Endothelial cell of umbilical vein (primary cell): ENCODE measurements around the gene SUGCT. TPM values are rescaled to one million over a fixed set of nuclear protein-coding genes. Genes with fewer than 3 reads are reported as not detected.

Experiments
- BruUV-seq: library from RNA; stranded (reverse); fragments of 400-500 nt; replicated peaks from 2 replicates; lab custom pipeline; 2021; lab: Mats Ljungman, UMichigan
- CTCF ChIA-PET: fragments of 300-600, 350-600 bp; sonication (Branson Sonifier 250); formaldehyde crosslinking; loops from one replicate; lab custom pipeline; 2021; ENCODE audit warnings: antibody characterized with exemption, inconsistent platforms; lab: Charles Lee
- POLR2A ChIA-PET: fragments of 300-600, 350-600 bp; sonication (Branson Sonifier 250); formaldehyde crosslinking; loops from one replicate; lab custom pipeline; 2021; ENCODE audit warnings: antibody characterized with exemption, inconsistent platforms; lab: Charles Lee
- DNase-seq: peaks from one replicate; pipeline ENCODE4 v3.0.0-alpha.2; 2011; ENCODE audit warnings: low read depth, low spot score
- FAIRE-seq: peaks from 2 replicates; lab custom pipeline; 2011; peaks lifted over from hg19 to GRCh38; lab: Jason Lieb, UNC
- H2AFZ ChIP-seq: 2 replicates; pipeline ENCODE4 v1.6.0; 2012; ENCODE audit warnings: low read depth, low read length, control low read depth, inconsistent platforms
- H3K27ac ChIP-seq: 2 replicates; pipeline ENCODE4 v1.5.1; 2011; ENCODE audit warnings: low read depth, mild to moderate bottlenecking, control low read depth, low read length, moderate library complexity; ENCODE audit not compliant: insufficient read depth
- H3K27me3 ChIP-seq, 2 experiments: 2 replicates each; pipeline versions ENCODE4 v1.6.0 to v1.6.1; 2011; ENCODE audit warnings: low read length in 2 of 2, mixed read lengths in 1 of 2; ENCODE audit not compliant: control insufficient read depth in 2 of 2, insufficient read depth in 2 of 2
- H3K36me3 ChIP-seq, 2 experiments: 2 replicates in 1 of 2; 3 replicates in 1 of 2; pipeline ENCODE4 v1.5.1; 2011; ENCODE audit warnings: low read length in 2 of 2, mild to moderate bottlenecking in 1 of 2, moderate library complexity in 1 of 2; ENCODE audit not compliant: control insufficient read depth in 2 of 2, insufficient read depth in 2 of 2; ENCODE audit errors: extremely low read depth in 1 of 2
- H3K4me1 ChIP-seq: 3 replicates; pipeline ENCODE4 v1.5.1; 2011; ENCODE audit warnings: mild to moderate bottlenecking, low read length; ENCODE audit not compliant: control insufficient read depth, insufficient read depth; ENCODE audit errors: extremely low read depth
- H3K4me2 ChIP-seq: 2 replicates; pipeline ENCODE4 v1.6.1; 2011; ENCODE audit warnings: low read length, control low read depth, mixed read lengths; ENCODE audit not compliant: insufficient read depth
- H3K4me3 ChIP-seq, 3 experiments: fragments of 200-600 bp in 1 of 3; sonication (generic), shearing (Covaris generic) in 1 of 3; replicated peaks in 1 of 3; 2 replicates each; pipeline ENCODE4 v1.5.1; 2011 to 2016; ENCODE audit warnings: control low read depth in 3 of 3, low read length in 3 of 3, mild to moderate bottlenecking in 2 of 3, inconsistent platforms in 1 of 3, low read depth in 1 of 3, moderate library complexity in 1 of 3; ENCODE audit not compliant: insufficient read depth in 1 of 3
- H3K79me2 ChIP-seq: 2 replicates; pipeline ENCODE4 v1.6.0; 2012; ENCODE audit warnings: low read length, inconsistent platforms; ENCODE audit not compliant: control insufficient read depth, insufficient read depth
- H3K9ac ChIP-seq: replicated peaks from 2 replicates; pipeline ENCODE3; 2011; ENCODE audit warnings: low read length, control low read depth; ENCODE audit not compliant: insufficient read depth; ENCODE audit errors: extremely low read depth
- H3K9me1 ChIP-seq: replicated peaks from 3 replicates; pipeline ENCODE4 v1.6.0; 2011; ENCODE audit warnings: mild to moderate bottlenecking, low read length; ENCODE audit not compliant: control insufficient read depth, insufficient read depth; ENCODE audit errors: extremely low read depth
- H3K9me3 ChIP-seq: replicated peaks from 2 replicates; pipeline ENCODE4 v1.5.1; 2012; ENCODE audit warnings: low read length, inconsistent platforms; ENCODE audit not compliant: control insufficient read depth, insufficient read depth
- H4K20me1 ChIP-seq: replicated peaks from 2 replicates; pipeline ENCODE3; 2011; ENCODE audit warnings: mild to moderate bottlenecking, low read length; ENCODE audit not compliant: control insufficient read depth, insufficient read depth; ENCODE audit errors: extremely low read depth
- CTCF ChIP-seq, 2 donors: IDR thresholded peaks; 1 replicate in 1 of 2; 2 replicates in 1 of 2; pipeline ENCODE4 v1.5.1; 2011; ENCODE audit warnings: low read length in 2 of 2, mild to moderate bottlenecking in 2 of 2, moderate library complexity in 2 of 2, control low read depth in 1 of 2, inconsistent platforms in 1 of 2, low read depth in 1 of 2; ENCODE audit not compliant: insufficient read depth in 1 of 2; ENCODE audit errors: extremely low read depth in 1 of 2
- EZH2 ChIP-seq: IDR thresholded peaks from 2 replicates; pipeline ENCODE4 v1.6.1; 2012; ENCODE audit warnings: borderline replicate concordance, low read depth, mild to moderate bottlenecking, moderate library complexity, low read length, inconsistent platforms; ENCODE audit not compliant: severe bottlenecking
- FOS ChIP-seq: IDR thresholded peaks from 2 replicates; pipeline ENCODE4 v1.6.1; 2011; ENCODE audit warnings: mild to moderate bottlenecking, low read length, moderate library complexity, borderline replicate concordance; ENCODE audit not compliant: insufficient read depth
- GATA2 ChIP-seq: IDR thresholded peaks from 2 replicates; pipeline ENCODE4 v1.7.0; 2011; ENCODE audit warnings: low read depth, mild to moderate bottlenecking, moderate library complexity, mixed read lengths, low read length; ENCODE audit not compliant: insufficient read length, insufficient read depth
- JUN ChIP-seq: IDR thresholded peaks from 2 replicates; pipeline ENCODE4 v1.6.1; 2011; ENCODE audit warnings: borderline replicate concordance, low read depth; ENCODE audit not compliant: insufficient read length, insufficient read depth
- MAX ChIP-seq: IDR thresholded peaks from 2 replicates; pipeline ENCODE4 v1.6.1; 2011; ENCODE audit not compliant: insufficient read depth, insufficient read length
- MYC ChIP-seq: IDR thresholded peaks from one replicate; pipeline ENCODE4 v1.6.1; 2011; ENCODE audit warnings: mild to moderate bottlenecking, low read depth, low read length
- POLR2A ChIP-seq: IDR thresholded peaks from 2 replicates; pipeline ENCODE4 v1.6.1; 2012; ENCODE audit warnings: low read depth, mild to moderate bottlenecking, control low read depth, low read length
- POLR2AphosphoS5 ChIP-seq: IDR thresholded peaks from 2 replicates; pipeline ENCODE4 v1.6.1; 2012; ENCODE audit warnings: low read depth, mild to moderate bottlenecking, control low read depth, low read length, moderate library complexity; ENCODE audit not compliant: insufficient read depth
- dilution Hi-C: fragments of 300-500 bp; cut with MboI; formaldehyde crosslinking; loops from one replicate; pipeline ENCODE4 v1.15.0; 2019; ENCODE audit warnings: low sequenced_read_pairs; ENCODE audit not compliant: extremely low pct_ligation_motif_present
- intact Hi-C: fragments of 100-400 bp; cut with micrococcal nuclease; formaldehyde crosslinking; loops from one replicate; pipeline ENCODE4 v1.10.0; 2022
- polyA plus RNA-seq, 4 experiments: library from polyadenylated mRNA; depleted of rRNA in 3 of 4; stranded (reverse) in 3 of 4; unstranded in 1 of 4; fragments of >200 nt; gene quantifications; 2 replicates each; pipeline versions ENCODE4 v1.2.1 to v1.2.3, GENCODE V29; 2011 to 2012; ENCODE audit warnings: missing spikeins in 1 of 4
- total RNA-seq: library from RNA; stranded (reverse); gene quantifications from 2 replicates; pipeline ENCODE4 v1.2.3, GENCODE V29; 2021

Gene SUGCT
- total and polyA plus RNA-seq, 2 donors (not counting 3 experiments of a cell fraction or from before 2014, with no cell fraction given): 1.2 to 1.4 TPM

GRCh38 chr7:40527723-40528122 is 392.9 kb downstream of the SUGCT start:
- no peaks in the 10 kb centered on the region for H3K27me3 ChIP-seq
- H4K20me1 ChIP-seq: no peaks in the 10 kb centered on the region
- no peak overlapping the region for H3K4me3 ChIP-seq
- no peaks in the 10 kb centered on the region for H3K4me1 ChIP-seq
- H3K9me3 ChIP-seq: no peaks in the 10 kb centered on the region
- intact Hi-C loops: no loop called here
- H3K27ac ChIP-seq: no peak overlapping the region
- no peak overlapping the region for H3K9ac ChIP-seq
- no peak overlapping the region for H2AFZ ChIP-seq
- ChIA-PET POLR2A (no interaction called here), CTCF (no interaction called here)
- FAIRE-seq: no peak
- no peaks in the 10 kb centered on the region for H3K36me3 ChIP-seq
- no peaks in the 10 kb centered on the region for H3K9me1 ChIP-seq
- DNase-seq: no peak
- dilution Hi-C loops: no loop called here
- TF ChIP-seq MYC (no peak), CTCF (IDR thresholded peaks at IDR 0.05; ENCODE audit: extremely low read depth in 1 of 2, insufficient read depth in 1 of 2, low read depth in 1 of 2, low read length in 2 of 2) (no peak), EZH2 (no peak), POLR2A (no peak), MAX (no peak), POLR2AphosphoS5 (no peak), FOS (no peak), GATA2 (no peak), JUN (no peak)
- H3K79me2 ChIP-seq: no peaks in the 10 kb centered on the region
- no TSS peak for BruUV-seq
- no peak overlapping the region for H3K4me2 ChIP-seq
